ENCODE results near the gene WDR37. TPM values are rescaled to one million over a fixed set of nuclear protein-coding genes. Genes with fewer than 3 reads are reported as not detected.

Gene WDR37
- total RNA-seq, 1 donor from 2014 or later: 12.5 TPM

- Histone ChIP-seq H3K36me3 (ENCODE audit: control insufficient read depth in 3 of 3, insufficient read depth in 3 of 3, low read length in 3 of 3) (peaks cover 52 to 73% (median 57%) of the 10 kb centered on the region in 3 donors), H3K9ac (ENCODE audit: low read depth in 1 of 3, low read length in 3 of 3) (no peak overlapping the region), H3K27ac (ENCODE audit: low read depth, low read length) (no peak overlapping the region), H3K4me3 (ENCODE audit: low read length in 3 of 3) (no peak overlapping the region), H3K4me1 (ENCODE audit: control insufficient read depth in 3 of 3, insufficient read depth in 3 of 3, low read length in 3 of 3) (no peaks in the 10 kb centered on the region), H3K27me3 (ENCODE audit: control insufficient read depth in 3 of 3, insufficient read depth in 3 of 3, low read length in 3 of 3) (no peaks in the 10 kb centered on the region), H3K9me3 (ENCODE audit: control insufficient read depth in 3 of 3, low read length in 3 of 3) (no peaks in the 10 kb centered on the region)
These were observed 41.3 kb downstream of the WDR37 start for GRCh38 chr10:1097436-1097835.

DNA sequence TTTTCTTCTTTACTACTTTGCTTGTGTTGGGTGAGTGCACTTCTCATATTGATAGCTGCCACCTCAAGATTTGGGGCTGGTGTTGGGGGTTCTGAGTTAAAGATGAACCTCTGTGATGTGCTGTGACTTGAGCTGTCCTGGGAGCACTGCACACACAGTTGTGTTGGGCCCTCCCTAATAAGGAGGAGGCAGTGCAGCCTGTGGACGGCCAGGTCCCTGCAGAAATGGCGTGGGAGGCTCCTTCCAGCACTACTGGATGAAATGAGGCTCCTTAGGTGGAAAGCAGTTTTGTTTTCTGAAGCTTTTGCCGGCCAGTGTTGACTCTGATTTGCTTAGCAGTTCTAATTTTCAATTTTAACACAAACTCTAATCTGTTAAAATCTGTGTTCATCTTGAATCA is 44.0 kb downstream of the WDR37 start:
- H3K9me3 ChIP-seq (ENCODE audit: control insufficient read depth in 3 of 3, low read length in 3 of 3): no peaks in the 10 kb centered on the region
- no peak overlapping the region for H3K27ac ChIP-seq (ENCODE audit: low read depth, low read length)
- H3K4me3 ChIP-seq (ENCODE audit: low read length in 3 of 3): no peak overlapping the region
- no peaks in the 10 kb centered on the region for H3K27me3 ChIP-seq (ENCODE audit: control insufficient read depth in 3 of 3, insufficient read depth in 3 of 3, low read length in 3 of 3)
- peaks cover 55 to 78% (median 64%) of the 10 kb centered on the region in 3 donors for H3K36me3 ChIP-seq (ENCODE audit: control insufficient read depth in 3 of 3, insufficient read depth in 3 of 3, low read length in 3 of 3)
- no peaks in the 10 kb centered on the region for H3K4me1 ChIP-seq (ENCODE audit: control insufficient read depth in 3 of 3, insufficient read depth in 3 of 3, low read length in 3 of 3)
- no peak overlapping the region for H3K9ac ChIP-seq (ENCODE audit: low read depth in 1 of 3, low read length in 3 of 3)

GRCh38 chr10:1100691-1101368 is 44.6 kb downstream of the WDR37 start:
- Histone ChIP-seq H3K4me1 (ENCODE audit: control insufficient read depth in 3 of 3, insufficient read depth in 3 of 3, low read length in 3 of 3) (no peaks in the 10 kb centered on the region), H3K4me3 (ENCODE audit: low read length in 3 of 3) (no peak overlapping the region), H3K27ac (ENCODE audit: low read depth, low read length) (no peak overlapping the region), H3K36me3 (ENCODE audit: control insufficient read depth in 3 of 3, insufficient read depth in 3 of 3, low read length in 3 of 3) (peaks cover 56 to 71% (median 63%) of the 10 kb centered on the region in 3 donors), H3K9me3 (ENCODE audit: control insufficient read depth in 3 of 3, low read length in 3 of 3) (no peaks in the 10 kb centered on the region), H3K9ac (ENCODE audit: low read depth in 1 of 3, low read length in 3 of 3) (no peak overlapping the region), H3K27me3 (ENCODE audit: control insufficient read depth in 3 of 3, insufficient read depth in 3 of 3, low read length in 3 of 3) (no peaks in the 10 kb centered on the region)

DNA sequence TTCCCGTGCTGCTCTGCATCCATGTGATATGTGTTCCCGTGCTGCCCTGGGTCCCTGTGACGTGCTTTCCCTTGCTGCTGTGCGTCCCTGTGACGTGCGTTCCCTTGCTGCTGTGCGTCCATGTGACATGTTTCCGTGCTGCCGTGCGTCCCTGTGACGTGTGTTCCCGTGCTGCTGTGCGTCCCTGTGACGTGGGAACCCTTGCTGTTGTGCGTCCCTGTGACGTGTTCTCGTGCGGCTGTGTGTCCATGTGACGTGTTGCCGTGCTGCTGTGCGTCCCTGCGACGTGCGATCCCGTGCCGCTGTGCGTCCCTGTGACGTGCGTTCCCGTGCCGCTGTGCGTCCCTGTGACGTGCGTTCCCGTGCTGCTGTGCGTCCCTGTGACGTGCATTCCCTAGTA is 45.8 kb downstream of the WDR37 start:
- Histone ChIP-seq H3K4me1 (ENCODE audit: control insufficient read depth in 3 of 3, insufficient read depth in 3 of 3, low read length in 3 of 3) (no peaks in the 10 kb centered on the region), H3K36me3 (ENCODE audit: control insufficient read depth in 3 of 3, insufficient read depth in 3 of 3, low read length in 3 of 3) (peaks cover 54 to 70% (median 61%) of the 10 kb centered on the region in 3 donors), H3K4me3 (ENCODE audit: low read length in 3 of 3) (no peak overlapping the region), H3K9ac (ENCODE audit: low read depth in 1 of 3, low read length in 3 of 3) (no peak overlapping the region), H3K27me3 (ENCODE audit: control insufficient read depth in 3 of 3, insufficient read depth in 3 of 3, low read length in 3 of 3) (no peaks in the 10 kb centered on the region), H3K27ac (ENCODE audit: low read depth, low read length) (no peak overlapping the region), H3K9me3 (ENCODE audit: control insufficient read depth in 3 of 3, low read length in 3 of 3) (no peaks in the 10 kb centered on the region)

DNA sequence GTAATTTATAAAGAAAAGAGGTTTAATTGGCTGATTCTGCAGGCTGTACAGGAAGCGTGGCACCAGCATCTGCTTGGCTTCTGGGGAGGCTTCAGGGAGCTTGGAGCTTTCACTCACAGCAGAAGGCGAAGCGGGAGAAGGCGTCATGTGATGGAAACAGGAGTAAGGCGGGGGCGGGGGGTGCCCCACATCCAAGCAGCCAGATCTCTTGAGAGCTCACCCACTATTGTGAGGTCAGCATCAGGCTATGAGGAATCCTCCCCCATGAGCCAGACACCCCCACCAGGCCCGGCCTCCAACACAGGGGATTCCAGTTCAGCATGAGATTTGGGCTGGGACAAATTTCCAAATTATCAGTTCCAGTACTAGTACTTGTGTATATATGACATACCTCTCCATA is 46.2 kb downstream of the WDR37 start:
- no peaks in the 10 kb centered on the region for H3K27me3 ChIP-seq (ENCODE audit: control insufficient read depth in 3 of 3, insufficient read depth in 3 of 3, low read length in 3 of 3)
- H3K9me3 ChIP-seq (ENCODE audit: control insufficient read depth in 3 of 3, low read length in 3 of 3): no peaks in the 10 kb centered on the region
- H3K9ac ChIP-seq (ENCODE audit: low read depth in 1 of 3, low read length in 3 of 3): no peak overlapping the region
- H3K4me1 ChIP-seq (ENCODE audit: control insufficient read depth in 3 of 3, insufficient read depth in 3 of 3, low read length in 3 of 3): no peaks in the 10 kb centered on the region
- H3K27ac ChIP-seq (ENCODE audit: low read depth, low read length): no peak overlapping the region
- H3K36me3 ChIP-seq (ENCODE audit: control insufficient read depth in 3 of 3, insufficient read depth in 3 of 3, low read length in 3 of 3): peaks cover 54 to 70% (median 63%) of the 10 kb centered on the region in 3 donors
- H3K4me3 ChIP-seq (ENCODE audit: low read length in 3 of 3): no peak overlapping the region

- H3K36me3 ChIP-seq (ENCODE audit: control insufficient read depth in 3 of 3, insufficient read depth in 3 of 3, low read length in 3 of 3): peaks cover 55 to 70% (median 65%) of the 10 kb centered on the region in 3 donors
- no peaks in the 10 kb centered on the region for H3K9me3 ChIP-seq (ENCODE audit: control insufficient read depth in 3 of 3, low read length in 3 of 3)
- no peaks in the 10 kb centered on the region for H3K27me3 ChIP-seq (ENCODE audit: control insufficient read depth in 3 of 3, insufficient read depth in 3 of 3, low read length in 3 of 3)
- H3K9ac ChIP-seq (ENCODE audit: low read depth in 1 of 3, low read length in 3 of 3): no peak overlapping the region
- no peak overlapping the region for H3K27ac ChIP-seq (ENCODE audit: low read depth, low read length)
- H3K4me1 ChIP-seq (ENCODE audit: control insufficient read depth in 3 of 3, insufficient read depth in 3 of 3, low read length in 3 of 3): no peaks in the 10 kb centered on the region
- no peak overlapping the region for H3K4me3 ChIP-seq (ENCODE audit: low read length in 3 of 3)
These were observed 46.6 kb downstream of the WDR37 start for GRCh38 chr10:1102831-1103230.

DNA sequence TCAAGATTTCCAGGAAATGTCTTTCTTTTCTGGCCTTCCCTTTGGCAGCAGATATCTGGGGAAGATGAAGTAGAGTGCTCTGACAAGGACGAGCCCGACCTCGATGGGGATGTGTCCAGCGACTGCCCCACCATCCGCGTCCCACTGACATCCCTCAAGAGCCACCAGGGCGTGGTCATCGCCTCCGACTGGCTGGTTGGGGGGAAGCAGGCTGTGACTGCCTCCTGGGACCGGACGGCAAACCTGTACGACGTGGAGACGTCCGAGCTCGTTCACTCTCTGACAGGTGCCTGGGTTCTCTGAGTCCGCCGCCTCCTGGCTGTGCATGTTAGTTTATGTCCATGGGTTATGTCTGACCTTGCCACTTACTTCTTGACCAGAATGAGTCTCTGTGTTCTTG is 47.4 kb downstream of the WDR37 start:
- Histone ChIP-seq H3K27me3 (ENCODE audit: control insufficient read depth in 3 of 3, insufficient read depth in 3 of 3, low read length in 3 of 3) (no peaks in the 10 kb centered on the region), H3K36me3 (ENCODE audit: control insufficient read depth in 3 of 3, insufficient read depth in 3 of 3, low read length in 3 of 3) (peaks cover 57 to 72% (median 66%) of the 10 kb centered on the region in 3 donors), H3K27ac (ENCODE audit: low read depth, low read length) (no peak overlapping the region), H3K9me3 (ENCODE audit: control insufficient read depth in 3 of 3, low read length in 3 of 3) (no peaks in the 10 kb centered on the region), H3K4me3 (ENCODE audit: low read length in 3 of 3) (no peak overlapping the region), H3K4me1 (ENCODE audit: control insufficient read depth in 3 of 3, insufficient read depth in 3 of 3, low read length in 3 of 3) (no peaks in the 10 kb centered on the region), H3K9ac (ENCODE audit: low read depth in 1 of 3, low read length in 3 of 3) (no peak overlapping the region)

DNA sequence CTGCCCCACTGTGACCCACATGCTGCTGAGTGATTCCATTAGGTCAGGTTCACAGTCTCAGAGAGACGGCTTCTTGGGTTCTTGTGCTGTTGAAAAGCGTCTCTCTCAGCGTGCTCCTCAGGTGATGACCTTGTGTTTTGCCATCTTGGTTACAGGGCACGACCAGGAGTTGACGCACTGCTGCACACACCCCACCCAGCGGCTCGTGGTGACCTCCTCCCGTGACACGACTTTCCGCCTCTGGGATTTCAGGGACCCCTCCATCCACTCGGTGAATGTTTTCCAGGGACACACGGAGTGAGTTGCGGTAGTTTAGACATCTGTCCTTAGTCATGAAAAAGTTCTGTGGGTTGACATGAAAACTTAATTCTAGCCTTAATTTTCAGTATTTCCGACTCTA is 48.8 kb downstream of the WDR37 start:
- no peaks in the 10 kb centered on the region for H3K4me1 ChIP-seq (ENCODE audit: control insufficient read depth in 3 of 3, insufficient read depth in 3 of 3, low read length in 3 of 3)
- no peak overlapping the region for H3K4me3 ChIP-seq (ENCODE audit: low read length in 3 of 3)
- no peaks in the 10 kb centered on the region for H3K27me3 ChIP-seq (ENCODE audit: control insufficient read depth in 3 of 3, insufficient read depth in 3 of 3, low read length in 3 of 3)
- no peak overlapping the region for H3K27ac ChIP-seq (ENCODE audit: low read depth, low read length)
- no peak overlapping the region for H3K9ac ChIP-seq (ENCODE audit: low read depth in 1 of 3, low read length in 3 of 3)
- H3K9me3 ChIP-seq (ENCODE audit: control insufficient read depth in 3 of 3, low read length in 3 of 3): no peaks in the 10 kb centered on the region
- H3K36me3 ChIP-seq (ENCODE audit: control insufficient read depth in 3 of 3, insufficient read depth in 3 of 3, low read length in 3 of 3): peaks cover 61 to 68% (median 66%) of the 10 kb centered on the region in 3 donors

DNA sequence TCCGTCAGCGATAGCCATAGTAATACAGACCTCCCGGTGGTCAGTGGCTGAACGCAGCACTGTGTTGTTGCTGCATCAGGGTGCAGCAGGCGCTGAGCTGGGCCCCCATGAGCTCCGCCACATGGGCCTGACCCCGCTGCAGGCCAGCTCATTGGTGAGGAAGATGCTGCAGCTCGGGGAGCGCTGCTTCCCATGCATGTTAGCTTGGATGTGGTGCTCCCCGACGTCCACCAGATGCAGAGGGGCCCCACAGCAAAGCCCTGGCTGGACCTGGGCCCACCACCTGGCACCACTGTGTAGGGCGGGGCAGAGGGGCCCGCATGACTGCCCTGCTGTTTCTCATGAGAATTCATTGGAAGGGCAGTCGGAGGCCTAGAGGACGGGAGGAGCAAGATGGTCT is 50.8 kb downstream of the WDR37 start:
- no peak overlapping the region for H3K4me3 ChIP-seq (ENCODE audit: low read length in 3 of 3)
- no peak overlapping the region for H3K27ac ChIP-seq (ENCODE audit: low read depth, low read length)
- no peaks in the 10 kb centered on the region for H3K27me3 ChIP-seq (ENCODE audit: control insufficient read depth in 3 of 3, insufficient read depth in 3 of 3, low read length in 3 of 3)
- H3K9me3 ChIP-seq (ENCODE audit: control insufficient read depth in 3 of 3, low read length in 3 of 3): no peaks in the 10 kb centered on the region
- peaks cover 57 to 68% (median 60%) of the 10 kb centered on the region in 3 donors for H3K36me3 ChIP-seq (ENCODE audit: control insufficient read depth in 3 of 3, insufficient read depth in 3 of 3, low read length in 3 of 3)
- no peak overlapping the region for H3K9ac ChIP-seq (ENCODE audit: low read depth in 1 of 3, low read length in 3 of 3)
- H3K4me1 ChIP-seq (ENCODE audit: control insufficient read depth in 3 of 3, insufficient read depth in 3 of 3, low read length in 3 of 3): no peaks in the 10 kb centered on the region

GRCh38 chr10:1107679-1108078 is 51.5 kb downstream of the WDR37 start:
- Histone ChIP-seq H3K4me1 (ENCODE audit: control insufficient read depth in 3 of 3, insufficient read depth in 3 of 3, low read length in 3 of 3) (no peaks in the 10 kb centered on the region), H3K9ac (ENCODE audit: low read depth in 1 of 3, low read length in 3 of 3) (no peak overlapping the region)

More at GRCh38 chr10:1107679-1108078, 51.5 kb downstream of the WDR37 start:
- H3K27me3 ChIP-seq (ENCODE audit: control insufficient read depth in 3 of 3, insufficient read depth in 3 of 3, low read length in 3 of 3): no peaks in the 10 kb centered on the region
- H3K9me3 ChIP-seq (ENCODE audit: control insufficient read depth in 3 of 3, low read length in 3 of 3): no peaks in the 10 kb centered on the region
- peaks cover 56 to 68% (median 59%) of the 10 kb centered on the region in 3 donors for H3K36me3 ChIP-seq (ENCODE audit: control insufficient read depth in 3 of 3, insufficient read depth in 3 of 3, low read length in 3 of 3)
- H3K4me3 ChIP-seq (ENCODE audit: low read length in 3 of 3): no peak overlapping the region
- no peak overlapping the region for H3K27ac ChIP-seq (ENCODE audit: low read depth, low read length)
